ENCODE data around the gene SREBF2. TPM values are rescaled to one million over a fixed set of nuclear protein-coding genes. Genes with fewer than 3 reads are reported as not detected.
A peak's percentile ranks its signal among the peaks of the same experiment; 100 is the strongest.

SREBF2 gene
- total RNA-seq (2014; rRNA removed; shearing (Covaris generic)): 15.8 and 17.7 TPM in 2 replicates

DNA sequence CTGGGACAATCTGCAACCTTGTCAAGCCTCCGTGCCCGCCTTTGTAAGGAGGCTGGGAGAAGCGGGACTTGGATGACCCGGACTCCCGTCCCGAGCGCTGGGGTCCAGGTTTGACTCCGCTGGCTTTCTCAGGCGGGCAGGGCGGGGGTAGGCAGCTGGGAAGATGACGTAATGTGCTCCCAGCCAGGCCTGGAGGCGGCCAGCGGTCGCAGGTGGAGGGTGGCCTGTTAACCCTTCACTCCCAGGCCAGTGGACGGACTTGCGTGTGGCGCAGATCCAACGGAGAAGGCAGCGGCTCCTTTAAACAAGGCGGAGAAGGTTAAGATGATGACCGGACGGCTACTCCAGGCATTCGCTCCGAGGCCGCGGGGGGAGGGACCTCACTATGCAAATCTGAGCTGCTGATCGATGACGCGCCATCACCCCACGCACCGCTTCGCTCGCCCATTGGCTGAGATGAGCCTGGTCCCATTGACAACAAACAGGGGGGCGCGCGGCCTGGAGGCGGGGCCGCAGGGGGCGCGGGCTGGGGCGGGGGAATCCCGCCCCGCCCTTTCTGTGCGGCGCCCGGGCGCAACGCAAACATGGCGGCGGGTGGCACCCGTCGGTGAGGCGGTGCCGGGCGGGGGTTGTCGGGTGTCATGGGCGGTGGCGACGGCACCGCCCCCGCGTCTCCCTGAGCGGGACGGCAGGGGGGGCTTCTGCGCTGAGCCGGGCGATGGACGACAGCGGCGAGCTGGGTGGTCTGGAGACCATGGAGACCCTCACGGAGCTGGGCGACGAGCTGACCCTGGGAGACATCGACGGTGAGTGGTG is at the start of gene SREBF2:
Gene SREBF2, plus strand, starts transcription at position 553 of the 816 bp plus-strand sequence. Its CDS starts 166 bp downstream, at position 719.
- DNase-seq (ENCODE audit: low spot score): peak; percentile 96

DNA sequence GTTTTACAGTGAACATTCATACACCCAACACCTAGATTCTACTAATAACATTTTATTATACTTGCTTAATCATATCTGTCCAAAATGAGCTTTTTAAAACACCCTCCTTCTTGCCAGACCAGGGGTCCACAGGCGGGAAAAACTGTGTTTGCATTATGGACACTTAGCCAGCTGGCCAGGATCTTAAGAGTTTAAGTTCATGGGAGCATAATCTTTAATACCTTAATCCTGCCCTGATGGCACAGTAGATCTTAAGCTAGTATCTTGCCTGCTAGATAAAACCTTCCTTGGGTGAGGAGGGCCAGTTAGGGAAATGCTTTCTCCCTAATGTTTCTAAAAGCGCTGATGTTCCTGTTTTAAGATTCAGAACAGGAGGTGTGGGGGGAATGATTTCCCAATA is 45.6 kb upstream of the SREBF2 start:
- no peak for DNase-seq (ENCODE audit: low spot score)

DNA sequence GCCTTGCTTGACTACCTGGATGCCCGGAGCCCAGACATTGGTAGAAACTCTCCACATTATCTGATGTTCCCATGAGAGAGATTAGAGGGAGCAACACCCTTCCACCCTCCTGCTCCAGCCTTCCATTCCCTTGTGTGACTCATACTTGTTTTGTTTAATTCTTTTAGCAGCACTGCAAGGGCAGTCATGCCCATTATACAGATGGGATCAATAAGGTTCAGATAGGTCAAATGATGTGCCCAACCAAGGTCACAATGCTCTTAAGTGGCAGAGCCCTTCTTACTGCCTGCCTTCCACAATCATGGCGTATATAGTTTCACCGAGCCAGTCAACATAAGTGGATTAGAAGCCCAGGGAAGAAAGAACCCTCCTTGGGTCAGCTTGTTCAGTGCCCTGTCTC is 39.0 kb upstream of the SREBF2 start:
- no peak for DNase-seq (ENCODE audit: low spot score)

GRCh38 chr22:41798736-41799135 is 34.2 kb upstream of the SREBF2 start:
- DNase-seq (ENCODE audit: low spot score): no peak

DNA sequence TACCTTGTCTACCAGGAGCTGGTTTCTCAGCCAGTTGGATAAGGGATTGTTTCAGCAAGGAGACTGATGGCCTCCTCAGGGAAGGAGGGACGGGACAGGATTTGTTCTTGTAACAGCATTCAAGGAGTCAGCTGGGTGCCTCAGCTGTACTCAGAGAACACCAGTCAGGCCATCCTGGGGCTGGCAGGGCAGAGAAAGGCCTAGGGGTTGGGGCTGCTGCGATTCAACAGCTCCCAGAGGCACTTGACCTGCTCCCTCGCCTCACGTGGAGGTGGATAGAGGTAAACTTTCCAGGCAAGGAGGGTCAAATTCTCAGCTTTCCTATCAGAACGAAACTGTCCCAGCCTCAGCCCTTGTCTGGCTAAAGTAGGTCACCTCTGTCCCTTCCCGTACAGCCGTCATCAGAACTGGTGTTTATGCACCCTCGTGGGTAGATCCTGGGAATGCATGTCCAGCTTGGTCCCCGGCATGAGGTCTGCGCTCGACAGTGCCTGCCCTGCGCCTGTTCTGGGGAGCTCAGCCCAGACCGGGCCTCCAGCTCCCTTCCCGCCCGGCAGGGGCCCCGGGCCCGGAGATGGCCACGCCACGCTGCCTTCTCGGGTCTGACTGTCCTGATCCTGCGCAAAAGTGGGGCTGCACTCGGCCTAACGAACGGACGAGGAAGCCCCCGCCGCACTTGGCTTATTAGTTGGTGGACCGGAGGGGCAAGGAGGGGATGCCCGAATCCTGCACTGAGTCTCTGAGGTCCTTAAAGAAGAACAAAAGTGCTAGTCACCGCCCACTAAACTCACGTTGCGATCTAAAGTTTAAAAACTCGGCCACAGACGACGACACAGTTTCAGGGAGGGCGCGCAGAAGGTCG is 33.2 kb upstream of the SREBF2 start:
- no peak for DNase-seq (ENCODE audit: low spot score)

- peak; percentile 61 for DNase-seq (ENCODE audit: low spot score)
Observed at GRCh38 chr22:41800348-41801146, 32.4 kb upstream of the SREBF2 start, which contains the start of gene CCDC134. Gene CCDC134 (plus strand): TSS chr22:41800679. CDS start chr22:41808891, 8,212 bp downstream.

DNA sequence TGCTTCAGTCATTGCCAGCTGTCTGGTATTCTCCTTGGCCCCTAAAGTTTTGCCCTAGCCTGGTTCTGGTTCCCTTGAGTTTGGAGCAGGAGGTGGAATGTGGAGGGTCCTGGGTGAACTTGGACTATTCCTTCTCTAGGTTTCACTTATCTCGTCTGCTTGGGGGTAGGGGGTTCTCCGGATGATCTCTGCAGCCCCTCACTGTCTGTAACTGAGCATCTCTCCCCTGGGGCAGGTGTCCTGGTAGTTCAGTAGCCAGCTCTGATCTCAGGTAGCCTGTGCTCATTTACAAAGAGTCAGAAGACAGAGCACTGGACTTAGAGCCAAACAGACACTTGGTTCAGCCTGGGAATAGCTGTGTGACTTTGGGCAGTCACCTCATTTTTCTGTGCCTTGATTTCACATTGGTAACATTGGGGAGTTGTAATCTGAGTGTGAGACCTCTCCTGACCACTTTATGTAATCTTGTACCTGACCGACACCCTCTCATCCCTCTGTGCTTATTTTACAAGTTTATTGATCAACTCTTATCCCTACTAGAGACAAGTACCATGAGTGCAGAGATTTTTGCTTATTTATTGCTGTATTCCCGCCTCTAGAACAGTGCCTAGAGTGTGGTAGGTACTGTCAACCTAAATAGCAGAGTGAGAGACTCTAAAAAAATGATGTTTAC is 31.6 kb upstream of the SREBF2 start:
- no peak for DNase-seq (ENCODE audit: low spot score)

- no peak for DNase-seq (ENCODE audit: low spot score)
Observed at GRCh38 chr22:41801886-41802285, 31.0 kb upstream of the SREBF2 start.

DNA sequence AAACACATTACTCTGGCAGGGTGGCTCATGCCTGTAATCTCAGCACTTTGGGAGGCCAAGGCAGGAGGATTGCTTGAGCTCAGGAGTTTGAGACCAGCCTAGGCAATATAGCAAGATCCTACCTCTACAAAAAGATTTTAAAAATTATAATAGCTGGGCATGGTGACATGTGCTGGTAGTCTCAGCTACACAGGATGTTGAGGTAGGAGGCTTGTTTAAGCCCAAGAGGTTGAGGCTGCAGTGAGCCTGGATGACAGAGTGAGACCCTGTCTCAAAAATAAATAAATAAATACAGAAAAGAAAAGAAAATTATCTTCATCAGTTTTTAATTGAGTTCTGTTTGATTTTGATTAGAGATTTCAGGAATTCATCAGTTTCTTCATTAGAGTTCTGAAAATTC is 27.3 kb upstream of the SREBF2 start:
- DNase-seq (ENCODE audit: low spot score): no peak

- DNase-seq (ENCODE audit: low spot score): no peak
Observed at GRCh38 chr22:41808400-41808799, 24.5 kb upstream of the SREBF2 start.

DNA sequence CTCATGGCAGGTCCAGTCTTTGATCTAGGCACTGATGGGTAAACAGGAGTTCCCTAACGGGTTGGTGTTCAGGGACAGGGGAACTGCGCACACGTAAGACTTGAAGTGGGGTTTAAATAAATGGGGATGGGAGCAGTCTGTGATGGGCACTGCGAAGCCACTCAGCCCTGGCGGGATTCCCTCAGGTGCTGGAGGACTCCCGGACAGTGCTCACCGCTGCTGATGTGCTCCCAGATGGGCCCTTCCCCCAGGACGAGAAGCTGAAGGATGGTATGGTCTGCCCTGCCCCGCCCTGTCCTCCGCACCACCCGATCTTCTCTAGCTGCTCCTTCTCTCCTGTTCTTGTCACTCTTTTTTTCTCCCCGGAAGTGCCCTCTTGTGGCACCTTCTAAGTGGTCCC is 22.9 kb upstream of the SREBF2 start:
- DNase-seq (ENCODE audit: low spot score): no peak

DNA sequence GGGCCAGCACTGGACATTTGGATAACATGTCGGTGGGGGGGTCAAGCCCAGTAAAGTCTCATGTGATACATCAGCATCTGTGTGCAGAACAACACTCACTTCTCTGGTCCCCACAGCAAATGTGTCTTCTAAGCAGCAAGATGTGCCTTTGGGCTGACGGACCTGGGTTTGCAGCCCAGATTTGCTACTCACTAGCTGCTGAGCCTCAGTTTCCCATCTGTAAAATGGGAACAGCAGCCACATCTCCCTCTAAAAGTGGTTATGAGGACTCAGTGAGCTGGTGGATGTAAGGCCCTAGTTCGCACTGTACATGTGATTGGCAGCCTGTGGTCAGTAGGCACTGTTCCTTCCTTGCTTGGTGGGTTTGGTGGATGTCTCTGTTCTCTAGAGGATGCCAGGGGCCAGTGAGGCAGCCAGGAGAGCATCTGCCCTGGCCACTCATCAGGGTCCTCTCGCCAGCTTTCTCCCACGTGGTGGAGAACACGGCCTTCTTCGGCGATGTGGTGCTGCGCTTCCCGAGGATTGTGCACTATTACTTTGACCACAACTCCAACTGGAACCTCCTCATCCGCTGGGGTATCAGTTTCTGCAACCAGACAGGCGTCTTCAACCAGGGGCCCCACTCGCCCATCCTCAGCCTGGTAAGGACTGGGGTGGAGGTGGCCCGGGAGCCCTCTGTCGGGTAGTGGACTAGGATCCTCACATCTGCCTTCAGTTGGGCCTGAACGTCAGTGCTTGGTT is 19.9 kb upstream of the SREBF2 start:
- no peak for DNase-seq (ENCODE audit: low spot score)

DNA sequence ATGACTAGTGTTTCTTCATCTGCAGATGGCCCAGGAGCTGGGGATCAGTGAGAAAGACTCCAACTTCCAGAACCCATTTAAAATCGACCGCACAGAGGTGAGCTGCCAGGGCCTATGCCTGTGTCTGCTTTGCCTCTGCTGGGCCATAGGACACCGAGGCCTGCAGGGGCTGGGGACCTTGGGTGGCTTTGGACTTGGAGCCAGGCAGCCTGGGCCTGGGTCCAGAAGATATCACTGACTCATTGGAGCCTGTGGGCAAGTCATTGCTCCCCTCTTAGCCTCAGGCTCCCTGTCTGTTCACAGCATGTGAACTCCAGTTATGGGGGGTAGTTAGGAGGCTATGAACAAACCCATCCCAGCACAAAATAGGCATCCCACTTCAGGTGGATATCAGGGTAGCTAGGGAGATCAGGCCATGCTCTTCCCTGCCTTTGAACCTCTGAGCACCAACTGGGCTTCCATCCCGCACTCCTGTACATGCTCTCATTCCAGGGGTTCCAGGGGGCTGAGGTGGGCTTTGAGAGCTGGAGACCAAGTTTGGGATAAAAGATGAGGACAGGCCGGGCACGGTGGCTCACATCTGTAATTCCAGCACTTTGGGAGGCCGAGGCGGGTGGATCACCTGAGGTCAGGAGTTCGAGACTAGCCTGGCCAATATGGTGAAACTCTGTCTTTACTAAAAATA is 19.0 kb upstream of the SREBF2 start:
- no peak for DNase-seq (ENCODE audit: low spot score)

DNA sequence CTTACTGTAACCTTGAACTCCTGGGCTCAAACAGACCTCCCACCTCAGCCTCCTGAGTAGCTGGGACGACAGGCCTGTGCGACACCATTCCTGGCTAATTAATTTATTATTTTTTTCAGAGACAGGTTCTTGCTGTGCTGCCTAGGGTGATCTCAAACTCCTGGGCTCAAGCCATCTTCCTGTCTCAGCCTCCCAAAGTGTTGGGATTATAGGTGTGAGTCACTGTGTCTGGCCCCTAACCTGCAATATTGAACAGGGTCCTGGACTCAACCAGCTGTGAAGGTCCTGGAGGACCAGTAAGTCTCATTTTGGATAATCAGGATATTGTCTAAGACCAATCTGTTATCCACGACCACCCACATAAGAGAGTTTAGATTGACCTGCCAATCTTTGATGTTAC is 17.2 kb upstream of the SREBF2 start:
- DNase-seq (ENCODE audit: low spot score): no peak

- no peak for DNase-seq (ENCODE audit: low spot score)
Observed at GRCh38 chr22:41816241-41816640, 16.7 kb upstream of the SREBF2 start.

DNA sequence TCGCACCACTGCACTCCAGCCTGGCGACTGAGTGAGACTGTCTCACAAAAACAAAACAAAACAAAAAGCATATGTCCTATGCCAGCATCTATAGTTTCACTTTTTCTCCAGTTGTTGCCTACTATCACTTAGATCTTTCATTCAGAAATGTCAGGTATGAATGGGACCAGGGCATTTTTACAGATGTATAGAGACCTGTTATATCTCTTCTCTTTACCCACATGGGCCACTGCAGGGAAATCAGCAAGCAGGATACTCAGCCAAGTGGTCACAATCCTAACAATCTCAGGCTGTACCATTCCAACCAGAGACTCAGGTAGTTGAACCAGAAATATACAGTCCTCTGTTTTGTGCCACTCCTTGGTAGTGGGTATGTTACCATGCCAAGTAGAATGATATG is 16.0 kb upstream of the SREBF2 start:
- no peak for DNase-seq (ENCODE audit: low spot score)

DNA sequence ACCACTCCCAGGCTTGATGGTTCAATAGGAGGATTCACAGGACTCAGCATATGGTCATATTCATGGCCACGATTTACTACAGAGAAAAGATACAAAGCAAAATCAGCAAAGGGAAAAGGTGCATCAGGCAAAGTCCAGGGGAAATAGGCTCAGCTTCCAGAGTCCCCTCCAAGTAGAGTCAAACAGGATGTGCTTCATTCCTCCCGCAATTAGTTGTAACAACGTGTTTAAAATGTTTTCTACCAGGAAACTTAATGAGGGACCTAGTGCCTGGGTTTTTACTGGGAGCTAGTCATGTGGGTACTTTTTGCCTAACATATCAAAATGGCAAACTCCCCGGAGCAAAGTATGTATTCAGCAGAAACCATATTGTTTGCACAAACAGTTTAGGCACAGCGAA is 14.9 kb upstream of the SREBF2 start:
- DNase-seq (ENCODE audit: low spot score): no peak

DNA sequence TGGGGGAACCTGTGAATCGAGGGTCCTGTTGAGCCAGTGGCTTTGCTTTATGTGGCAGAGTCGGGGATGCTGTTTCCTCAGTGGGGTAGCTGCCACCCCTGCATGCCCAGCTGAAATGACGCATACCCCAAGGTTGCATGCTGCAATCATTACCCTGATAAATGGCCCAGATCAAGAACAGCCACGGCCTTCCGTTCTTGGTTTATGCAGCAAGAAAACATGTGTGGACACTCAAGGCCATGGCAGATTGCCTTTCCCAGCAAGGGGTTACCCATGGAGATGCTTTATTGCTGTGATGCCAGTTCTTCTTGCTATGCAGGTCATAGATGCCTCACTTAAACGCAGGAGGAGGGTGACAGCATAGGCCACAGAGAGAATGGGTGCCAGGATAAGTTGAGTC is 14.3 kb upstream of the SREBF2 start:
- no peak for DNase-seq (ENCODE audit: low spot score)

DNA sequence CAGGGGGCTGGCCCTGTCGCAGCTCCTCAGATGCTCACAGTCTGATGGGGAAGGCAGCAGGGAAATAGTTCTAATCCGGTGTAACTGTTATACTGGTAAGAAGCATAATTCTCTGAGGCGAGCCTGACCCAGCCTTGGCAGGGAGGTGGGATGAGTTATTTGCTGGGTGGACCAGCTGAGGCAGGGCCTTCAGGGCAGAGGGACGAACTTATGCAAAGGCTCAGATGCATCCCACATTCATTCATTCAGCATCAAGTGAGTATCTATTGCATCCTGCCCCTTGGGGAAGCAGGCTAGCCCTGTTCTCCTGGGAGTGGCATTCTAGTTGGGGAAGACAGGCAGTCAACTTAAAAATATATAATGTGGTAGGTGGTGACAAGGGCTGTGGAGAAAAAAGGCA is 13.6 kb upstream of the SREBF2 start:
- DNase-seq (ENCODE audit: low spot score): no peak

GRCh38 chr22:41820447-41820846 is 12.5 kb upstream of the SREBF2 start:
- no peak for DNase-seq (ENCODE audit: low spot score)

Data from A172 (cell line).